GM23248 (cell line): ENCODE data around the gene WIPI1. TPM values are rescaled to one million over a fixed set of nuclear protein-coding genes. Genes with fewer than 3 reads are reported as not detected.

ENCODE experiments used
- DNase-seq: peaks from one replicate; pipeline ENCODE4 v3.0.0-alpha.2; 2015
- H2AFZ ChIP-seq: fragments of 200-600 bp; sonication (generic); 2 replicates; pipeline ENCODE4 v1.6.1; 2016; ENCODE audit warnings: antibody characterized with exemption
- H3F3A ChIP-seq: fragments of 200-600 bp; sonication (generic); 2 replicates; pipeline ENCODE4 v1.6.1; 2016; ENCODE audit warnings: mild to moderate bottlenecking, antibody characterized with exemption, mixed run types; ENCODE audit not compliant: insufficient read depth
- H3K27ac ChIP-seq: fragments of 200-600 bp; sonication (generic); 2 replicates; pipeline ENCODE4 v1.5.1; 2016; ENCODE audit warnings: mild to moderate bottlenecking
- H3K27me3 ChIP-seq: fragments of 200-600 bp; sonication (generic); replicated peaks from 2 replicates; pipeline ENCODE4 v1.6.1; 2016; ENCODE audit warnings: mild to moderate bottlenecking; ENCODE audit not compliant: insufficient read depth
- H3K36me3 ChIP-seq: fragments of 200-600 bp; sonication (generic); 2 replicates; pipeline ENCODE4 v1.6.1; 2016; ENCODE audit warnings: low read depth, mild to moderate bottlenecking
- H3K4me1 ChIP-seq: fragments of 200-600 bp; sonication (generic); 2 replicates; pipeline ENCODE4 v1.6.1; 2016; ENCODE audit warnings: mild to moderate bottlenecking; ENCODE audit not compliant: insufficient read depth
- H3K4me2 ChIP-seq: fragments of 200-600 bp; sonication (generic); one replicate; pipeline ENCODE4 v1.6.1; 2016; ENCODE audit warnings: mild to moderate bottlenecking; ENCODE audit not compliant: unreplicated experiment
- H3K4me3 ChIP-seq: fragments of 200-600 bp; sonication (generic); 2 replicates; pipeline ENCODE4 v1.5.1; 2016; ENCODE audit warnings: mild to moderate bottlenecking
- H3K79me2 ChIP-seq: fragments of 200-600 bp; sonication (generic); 2 replicates; pipeline ENCODE4 v1.6.1; 2016; ENCODE audit warnings: mild to moderate bottlenecking; ENCODE audit not compliant: insufficient read depth
- H3K9ac ChIP-seq: fragments of 200-600 bp; sonication (generic); 2 replicates; pipeline ENCODE4 v1.6.1; 2016; ENCODE audit warnings: mild to moderate bottlenecking
- H3K9me2 ChIP-seq: fragments of 200-600 bp; sonication (generic); 2 replicates; pipeline ENCODE4 v1.6.1; 2016; ENCODE audit warnings: mixed run types, mild to moderate bottlenecking, moderate library complexity; ENCODE audit not compliant: insufficient read depth
- H3K9me3 ChIP-seq: fragments of 200-600 bp; sonication (generic); one replicate; pipeline ENCODE4 v1.6.1; 2017; ENCODE audit warnings: low read depth
- H4K20me1 ChIP-seq: fragments of 200-600 bp; sonication (generic); 2 replicates; pipeline ENCODE4 v1.6.0; 2016; ENCODE audit not compliant: insufficient read depth
- EZH2 ChIP-seq: fragments of 200-600 bp; sonication (generic); IDR thresholded peaks from 2 replicates; pipeline ENCODE4 v1.6.1; 2018; ENCODE audit warnings: antibody characterized with exemption, mild to moderate bottlenecking; ENCODE audit not compliant: insufficient read depth, poor library complexity, severe bottlenecking
- EZH2phosphoT487 ChIP-seq: fragments of 200-600 bp; sonication (generic); IDR thresholded peaks from 2 replicates; pipeline ENCODE4 v1.6.1; 2018; ENCODE audit warnings: antibody characterized with exemption, moderate library complexity, mild to moderate bottlenecking, low read depth; ENCODE audit not compliant: insufficient read depth
- WGBS, 2 experiments: methylation state at CpG; one replicate each; pipeline ENCODE4 v1.1.6; 2015 to 2017; ENCODE audit warnings: low lambda C conversion rate in 2 of 2, low coverage in 1 of 2; ENCODE audit errors: missing lambda C conversion rate in 2 of 2; 5-methylcytosine and 5-hydroxymethylcytosine counted together
- in situ Hi-C: fragments of 300-500 bp; cut with MboI; formaldehyde crosslinking; loops from 2 replicates; pipeline ENCODE4 v1.15.0; 2020
- polyA plus RNA-seq: library from polyadenylated mRNA; unstranded; fragments of >200 nt; fragmentation: Nextera tagmentation; extraction: Ambion mirVana; gene quantifications from 2 replicates; pipeline ENCODE4 v1.2.1, GENCODE V29; 2016
- total RNA-seq: library from RNA; depleted of rRNA; stranded (reverse); fragments of >200 nt; shearing (Covaris generic); gene quantifications from 2 replicates; pipeline ENCODE4 v1.2.3, GENCODE V29; 2014

Gene WIPI1
- total and polyA plus RNA-seq, 2 experiments from 2014 or later = 82.0 to 99.1 TPM

DNA sequence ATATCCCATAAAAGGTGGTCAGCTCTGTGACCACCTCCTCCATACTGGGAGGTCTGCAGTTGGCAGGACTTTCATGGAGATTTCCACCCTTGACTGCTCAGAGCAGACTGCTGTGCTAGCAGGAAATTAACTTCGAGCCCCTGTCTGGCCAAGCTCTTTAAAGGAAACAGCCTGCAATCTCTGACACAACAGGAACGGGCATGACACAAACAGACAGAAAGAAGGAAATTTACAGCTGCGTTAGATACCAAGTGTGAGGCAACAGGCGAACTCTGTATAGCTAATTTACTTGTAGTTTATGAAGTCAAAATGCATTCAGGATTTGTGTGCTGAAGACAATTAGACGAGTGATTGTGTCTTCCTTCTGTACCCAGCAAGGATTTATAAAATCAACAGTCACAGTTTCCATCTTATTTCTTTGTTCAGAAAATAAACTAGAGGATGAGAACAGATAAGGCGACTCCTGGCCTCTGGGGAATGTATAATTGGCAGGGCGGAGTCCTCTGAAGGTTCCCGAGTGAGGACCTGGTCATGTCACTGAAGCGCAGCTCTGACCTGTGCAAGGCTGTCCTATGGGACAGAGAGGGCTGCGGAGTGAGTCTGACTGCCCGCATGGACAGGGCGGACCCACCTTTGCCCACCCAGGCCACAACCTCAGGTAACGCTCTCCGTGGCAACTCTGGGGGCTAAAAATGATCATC lies 16.1 kb downstream of the WIPI1 start:
- H3K4me2 ChIP-seq = no peak overlapping the region
- no peak overlapping the region for H3K27ac ChIP-seq

DNA sequence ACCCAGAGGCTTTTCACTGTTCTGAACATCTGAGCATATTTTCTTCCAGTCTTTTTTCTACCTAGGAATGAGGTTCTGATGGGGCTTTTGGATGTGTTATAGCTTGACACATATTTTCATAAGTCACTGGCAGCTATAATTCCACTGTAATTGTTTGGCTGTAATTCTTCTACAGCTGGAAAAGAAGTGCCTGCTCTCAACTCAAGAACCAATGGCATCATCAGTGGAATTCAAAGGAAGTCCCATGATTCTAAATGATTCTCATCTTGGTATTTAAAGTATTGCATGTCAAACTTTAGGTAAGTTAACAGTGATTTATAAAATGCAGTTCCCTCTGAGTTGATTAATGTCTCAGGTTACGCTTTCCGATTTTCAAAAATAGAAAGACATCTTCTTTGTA lies 16.8 kb downstream of the WIPI1 start:
- H3K4me1 ChIP-seq = peaks cover 26% of the 10 kb centered on the region
- H4K20me1 ChIP-seq = no peaks in the 10 kb centered on the region
- H3K9me2 ChIP-seq = no peaks in the 10 kb centered on the region
- peaks cover 33% of the 10 kb centered on the region; the same call in 1 of the 2 replicates for H3F3A ChIP-seq
- no peak overlapping the region for H2AFZ ChIP-seq
- in situ Hi-C loops = no loop called here
- no peak overlapping the region for H3K9ac ChIP-seq
- H3K27ac ChIP-seq = no peak overlapping the region
- H3K27me3 ChIP-seq = no peaks in the 10 kb centered on the region
- H3K79me2 ChIP-seq = no peaks in the 10 kb centered on the region
- 100% methylated on average over 2 of the region's 2 CpGs for WGBS, 2 experiments
- H3K4me3 ChIP-seq = no peak overlapping the region
- TF ChIP-seq EZH2 (no peak), EZH2phosphoT487 (no peak)
- H3K4me2 ChIP-seq = no peak overlapping the region
- H3K36me3 ChIP-seq = peaks cover 18% of the 10 kb centered on the region; the same call in 1 of the 2 replicates
- DNase-seq = no peak
- no peaks in the 10 kb centered on the region for H3K9me3 ChIP-seq

More for the DNA sequence above, 16.1 kb downstream of the WIPI1 start:
- H3F3A ChIP-seq = peaks cover 33% of the 10 kb centered on the region; the same call in 1 of the 2 replicates
- no peaks in the 10 kb centered on the region for H4K20me1 ChIP-seq
- H3K4me1 ChIP-seq = peaks cover 20% of the 10 kb centered on the region
- H2AFZ ChIP-seq = no peak overlapping the region
- H3K9me2 ChIP-seq = no peaks in the 10 kb centered on the region
- TF ChIP-seq EZH2phosphoT487 = no peak
- no peak for TF ChIP-seq EZH2
- 91 to 95% methylated on average over 14 of the region's 14 CpGs for WGBS, 2 experiments
- no peak overlapping the region for H3K4me3 ChIP-seq
- H3K9me3 ChIP-seq = no peaks in the 10 kb centered on the region
- in situ Hi-C loops = no loop called here
- H3K36me3 ChIP-seq = peaks cover 25% of the 10 kb centered on the region; the same call in 1 of the 2 replicates
- no peaks in the 10 kb centered on the region for H3K79me2 ChIP-seq
- no peaks in the 10 kb centered on the region for H3K27me3 ChIP-seq
- DNase-seq = no peak
- no peak overlapping the region for H3K9ac ChIP-seq

DNA sequence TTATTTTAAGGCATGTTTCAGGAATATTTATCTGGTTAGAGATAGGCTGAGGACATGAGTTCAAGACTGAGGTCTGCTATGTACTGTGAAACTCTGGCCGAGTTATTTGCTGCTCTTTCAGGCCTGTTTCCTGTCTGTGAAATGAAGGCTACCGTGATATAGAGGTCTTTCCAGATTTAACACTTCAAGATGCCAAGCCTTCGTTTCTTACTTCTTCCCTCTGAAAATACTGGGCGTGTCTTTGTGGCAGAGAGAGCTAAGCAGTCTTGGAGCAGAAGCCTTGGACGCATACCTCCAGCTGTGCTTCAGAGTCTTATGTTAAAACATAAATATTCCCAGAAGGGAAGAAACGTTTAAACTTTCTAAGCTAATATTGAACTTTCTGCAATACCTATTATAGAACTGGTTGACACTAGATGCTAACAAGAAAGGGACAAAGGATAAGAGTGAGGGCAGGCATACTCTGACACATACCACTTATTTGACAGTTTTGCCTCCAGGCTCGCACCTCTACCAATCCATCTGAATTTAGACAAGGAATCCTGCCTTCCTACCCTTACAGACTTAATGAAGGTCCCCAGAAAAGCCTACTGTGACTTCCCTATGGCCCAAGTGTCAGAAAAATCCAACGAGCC lies 17.5 kb downstream of the WIPI1 start:
- H4K20me1 ChIP-seq = no peaks in the 10 kb centered on the region
- no peaks in the 10 kb centered on the region for H3K9me3 ChIP-seq
- in situ Hi-C loops = no loop called here
- 61 to 62% methylated on average over 8 of the region's 8 CpGs for WGBS, 2 experiments
- no peaks in the 10 kb centered on the region for H3K9me2 ChIP-seq
- H3K4me1 ChIP-seq = peaks cover 25% of the 10 kb centered on the region
- no peak overlapping the region for H2AFZ ChIP-seq
- no peak overlapping the region for H3K27ac ChIP-seq
- no peak for TF ChIP-seq EZH2phosphoT487
- TF ChIP-seq EZH2 = no peak
- H3K27me3 ChIP-seq = no peaks in the 10 kb centered on the region
- DNase-seq = no peak
- H3K79me2 ChIP-seq = no peaks in the 10 kb centered on the region
- H3F3A ChIP-seq = peaks cover 33% of the 10 kb centered on the region; the same call in 1 of the 2 replicates
- H3K36me3 ChIP-seq = peaks cover 23% of the 10 kb centered on the region; the same call in 1 of the 2 replicates
- H3K4me3 ChIP-seq = no peak overlapping the region
- H3K4me2 ChIP-seq = no peak overlapping the region
- no peak overlapping the region for H3K9ac ChIP-seq

DNA sequence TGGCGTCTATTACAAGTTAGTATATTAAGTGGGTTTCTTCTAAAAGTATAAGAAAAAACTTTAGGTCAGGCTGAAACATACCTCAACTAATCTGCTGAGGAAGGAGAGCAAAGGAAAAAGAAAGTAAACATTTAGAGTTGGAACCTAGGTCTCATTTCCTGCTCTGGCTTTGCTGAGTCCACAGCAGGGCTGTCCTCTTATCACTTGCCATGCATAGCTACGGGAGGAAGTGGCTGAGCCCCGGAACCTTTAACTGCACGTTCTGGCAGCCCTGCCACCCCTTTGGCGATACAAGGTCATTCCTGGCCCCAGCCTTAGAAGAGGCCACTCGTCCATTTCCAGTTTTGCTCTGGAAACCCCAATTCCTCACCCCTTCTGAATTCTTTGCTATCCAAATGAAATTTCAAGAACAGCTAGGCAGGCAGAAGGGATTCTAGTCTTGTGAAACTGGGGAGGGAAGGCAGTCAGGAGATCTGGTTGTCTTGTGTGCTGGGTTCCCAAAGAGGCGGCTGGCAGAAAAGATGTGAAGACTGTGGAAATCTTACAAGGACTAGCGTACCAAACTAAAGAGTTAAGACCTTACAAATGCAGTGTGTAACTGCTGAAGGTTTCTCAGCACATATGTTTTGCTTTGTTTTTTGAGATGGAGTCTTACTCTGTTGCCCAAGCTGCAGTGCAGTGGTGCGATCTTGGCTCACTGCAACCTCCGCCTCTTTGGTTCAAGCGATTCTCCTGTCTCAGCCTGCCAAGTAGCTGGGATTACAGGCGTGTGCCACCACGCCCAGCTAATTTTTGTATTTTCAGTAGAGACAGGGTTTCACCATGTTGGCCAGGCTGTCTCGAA lies 19.1 kb downstream of the WIPI1 start:
- no peaks in the 10 kb centered on the region for H3K27me3 ChIP-seq
- H3K9me2 ChIP-seq = no peaks in the 10 kb centered on the region
- peak overlapping the region; percentile 43; the same call in 1 of the 2 replicates for H2AFZ ChIP-seq
- DNase-seq = peak; percentile 17
- no peak overlapping the region for H3K4me3 ChIP-seq
- peaks cover 13% of the 10 kb centered on the region for H3K4me1 ChIP-seq
- H3K9me3 ChIP-seq = no peaks in the 10 kb centered on the region
- TF ChIP-seq EZH2phosphoT487 = no peak
- TF ChIP-seq EZH2 = no peak
- no peaks in the 10 kb centered on the region for H3K79me2 ChIP-seq
- H3K36me3 ChIP-seq = peaks cover 34% of the 10 kb centered on the region
- WGBS, 2 experiments = 67 to 68% methylated on average over 14 of the region's 14 CpGs
- no peak overlapping the region for H3K4me2 ChIP-seq
- peaks cover 21% of the 10 kb centered on the region; the same call in 1 of the 2 replicates for H3F3A ChIP-seq
- no peak overlapping the region for H3K9ac ChIP-seq
- in situ Hi-C loops = no loop called here
- H4K20me1 ChIP-seq = no peaks in the 10 kb centered on the region
- no peak overlapping the region for H3K27ac ChIP-seq
